ENCODE measurements around the gene ATXN1L.
"Not testable (repeated sequence)": the region's sequence is repeated elsewhere in the genome, so short reads cannot be mapped to it uniquely, and the experiment has no call there.

- TF ChIP-seq CTCF (conservative IDR thresholded peaks at IDR 0.05); EZH2 (IDR thresholded peaks at IDR 0.05; ENCODE audit: low read depth): not testable (repeated sequence)
Observed at GRCh38 chr16:71810155-71810530, 35.6 kb upstream of the ATXN1L start.
